H1 (cell line): ENCODE measurements around the gene FAT1. TPM values are rescaled to one million over a fixed set of nuclear protein-coding genes. Genes with fewer than 3 reads are reported as not detected.

Source experiments
- CTCF ChIA-PET: fragments of 300-600 bp; sonication (Branson Sonifier 250); formaldehyde crosslinking; loops from one replicate; lab custom pipeline; 2021; ENCODE audit not compliant: partially characterized antibody; lab: Charles Lee
- POLR2A ChIA-PET: fragments of 300-600 bp; sonication (Branson Sonifier 250); formaldehyde crosslinking; loops from one replicate; lab custom pipeline; 2021; ENCODE audit warnings: inconsistent platforms; ENCODE audit not compliant: partially characterized antibody; lab: Charles Lee
- DNase-seq, 2 experiments: peaks; one replicate each; pipeline versions ENCODE4 v3.0.0 to v3.0.0-alpha.2; 2010 to 2022; ENCODE audit warnings: low spot score in 2 of 2, low read depth in 1 of 2, mixed read lengths in 1 of 2
- FAIRE-seq: peaks from 2 replicates; lab custom pipeline; 2011; peaks lifted over from hg19 to GRCh38; lab: Jason Lieb, UNC
- H2AFZ ChIP-seq: 2 replicates; pipeline ENCODE4 v1.8.1; 2012; ENCODE audit warnings: low read length, inconsistent platforms
- H2AK5ac ChIP-seq: 2 replicates; pipeline ENCODE4 v1.6.1; 2013; ENCODE audit warnings: low read depth, low read length
- H2BK120ac ChIP-seq: replicated peaks from 2 replicates; pipeline ENCODE3; 2013; ENCODE audit warnings: low read depth, low read length, inconsistent platforms
- H2BK12ac ChIP-seq: 2 replicates; pipeline ENCODE4 v1.6.1; 2013; ENCODE audit warnings: low read depth, low read length
- H2BK15ac ChIP-seq: 2 replicates; pipeline ENCODE4 v1.6.1; 2013; ENCODE audit warnings: low read length
- H2BK20ac ChIP-seq: 2 replicates; pipeline ENCODE4 v1.6.1; 2013; ENCODE audit warnings: low read length
- H2BK5ac ChIP-seq: 2 replicates; pipeline ENCODE4 v1.6.1; 2013; ENCODE audit warnings: low read depth, low read length
- H3K14ac ChIP-seq: 2 replicates; pipeline ENCODE4 v1.6.1; 2013; ENCODE audit warnings: inconsistent platforms; ENCODE audit not compliant: insufficient read length
- H3K18ac ChIP-seq: 2 replicates; pipeline ENCODE4 v1.6.1; 2013; ENCODE audit warnings: low read length; ENCODE audit errors: extremely low read depth
- H3K23ac ChIP-seq: 2 replicates; pipeline ENCODE4 v1.6.1; 2013; ENCODE audit warnings: inconsistent platforms; ENCODE audit not compliant: insufficient read length
- H3K23me2 ChIP-seq: 2 replicates; pipeline ENCODE4 v1.6.1; 2013; ENCODE audit warnings: low read depth, low read length
- H3K27ac ChIP-seq: 2 replicates; pipeline ENCODE4 v1.6.1; 2011; ENCODE audit warnings: low read depth, low read length, inconsistent platforms
- H3K27me3 ChIP-seq, 4 experiments: replicated peaks in 1 of 4; 1 replicate in 1 of 4; 2 replicates in 3 of 4; pipeline versions ENCODE4 v1.6.1 to v1.8.1; 2011 to 2013; ENCODE audit warnings: low read length in 3 of 4, mild to moderate bottlenecking in 3 of 4, inconsistent platforms in 2 of 4, mixed read lengths in 2 of 4, moderate library complexity in 1 of 4; ENCODE audit not compliant: control insufficient read depth in 3 of 4, insufficient read depth in 3 of 4; ENCODE audit errors: extremely low read depth in 1 of 4
- H3K36me3 ChIP-seq, 4 experiments: 2 replicates each; pipeline versions ENCODE4 v1.6.1 to v1.8.1; 2011 to 2013; ENCODE audit warnings: mild to moderate bottlenecking in 4 of 4, low read length in 3 of 4, moderate library complexity in 2 of 4, control low read depth in 1 of 4, inconsistent platforms in 1 of 4; ENCODE audit not compliant: insufficient read depth in 4 of 4, control insufficient read depth in 2 of 4
- H3K4ac ChIP-seq: replicated peaks from 2 replicates; pipeline ENCODE3; 2013; ENCODE audit warnings: low read length, low read depth, mixed read lengths, inconsistent platforms; ENCODE audit not compliant: insufficient read length
- H3K4me1 ChIP-seq, 4 experiments: replicated peaks in 1 of 4; 1 replicate in 1 of 4; 2 replicates in 3 of 4; pipeline versions ENCODE4 v1.6.1 to v1.8.1; 2011 to 2013; ENCODE audit warnings: low read length in 3 of 4, inconsistent platforms in 2 of 4, mixed read lengths in 1 of 4; ENCODE audit not compliant: insufficient read depth in 4 of 4, control insufficient read depth in 3 of 4
- H3K4me2 ChIP-seq, 2 experiments: 2 replicates each; pipeline versions ENCODE4 v1.6.1 to v1.8.1; 2011 to 2013; ENCODE audit warnings: low read depth in 2 of 2, low read length in 2 of 2, control low read depth in 1 of 2, inconsistent platforms in 1 of 2, mild to moderate bottlenecking in 1 of 2; ENCODE audit not compliant: insufficient read depth in 1 of 2
- H3K4me3 ChIP-seq, 4 experiments: fragments of 200-600, 300-600 bp in 1 of 4; sonication (generic), shearing (Covaris generic), sonication (Bioruptor Twin) in 1 of 4; 2 replicates each; pipeline versions ENCODE4 v1.5.1 to v1.8.1; 2011 to 2016; ENCODE audit warnings: low read length in 4 of 4, low read depth in 3 of 4, control low read depth in 2 of 4, inconsistent platforms in 2 of 4, mild to moderate bottlenecking in 2 of 4, mixed read lengths in 1 of 4, moderate library complexity in 1 of 4; ENCODE audit not compliant: insufficient read depth in 2 of 4; ENCODE audit errors: extremely low read depth in 1 of 4
- H3K56ac ChIP-seq: replicated peaks from 2 replicates; pipeline ENCODE3; 2013; ENCODE audit warnings: low read depth, mild to moderate bottlenecking, mixed read lengths, low read length, inconsistent platforms; ENCODE audit not compliant: insufficient read length
- H3K79me1 ChIP-seq: 2 replicates; pipeline ENCODE4 v1.6.1; 2013; ENCODE audit warnings: low read depth, low read length, control low read depth
- H3K79me2 ChIP-seq, 2 experiments: 2 replicates each; pipeline versions ENCODE4 v1.6.1 to v1.8.1; 2012 to 2013; ENCODE audit warnings: low read length in 2 of 2, mild to moderate bottlenecking in 2 of 2, inconsistent platforms in 1 of 2; ENCODE audit not compliant: insufficient read depth in 2 of 2, control insufficient read depth in 1 of 2
- H3K9ac ChIP-seq, 4 experiments: replicated peaks in 1 of 4; 1 replicate in 1 of 4; 2 replicates in 3 of 4; pipeline versions ENCODE4 v1.6.1 to v1.8.1; 2011 to 2013; ENCODE audit warnings: low read depth in 3 of 4, low read length in 3 of 4, control low read depth in 2 of 4, mild to moderate bottlenecking in 2 of 4, moderate library complexity in 2 of 4, inconsistent platforms in 1 of 4; ENCODE audit errors: extremely low read depth in 1 of 4
- H3K9me3 ChIP-seq, 2 experiments: 2 replicates each; pipeline versions ENCODE4 v1.6.1 to v1.8.1; 2012 to 2013; ENCODE audit warnings: mild to moderate bottlenecking in 2 of 2, moderate library complexity in 2 of 2, control low read depth in 1 of 2, inconsistent platforms in 1 of 2, low read depth in 1 of 2, low read length in 1 of 2, mixed read lengths in 1 of 2; ENCODE audit not compliant: insufficient read depth in 2 of 2
- H4K20me1 ChIP-seq, 2 experiments: replicated peaks in 1 of 2; 2 replicates each; pipeline versions ENCODE3 to v1.8.1; 2011 to 2013; ENCODE audit warnings: inconsistent platforms in 2 of 2, low read length in 2 of 2, mild to moderate bottlenecking in 1 of 2; ENCODE audit not compliant: insufficient read depth in 2 of 2, control insufficient read depth in 1 of 2
- H4K5ac ChIP-seq: 2 replicates; pipeline ENCODE4 v1.6.1; 2013; ENCODE audit warnings: low read length, low read depth, mixed read lengths, inconsistent platforms; ENCODE audit not compliant: insufficient read length
- H4K8ac ChIP-seq: 2 replicates; pipeline ENCODE4 v1.8.0; 2013; ENCODE audit warnings: mild to moderate bottlenecking, moderate library complexity, low read length, inconsistent platforms; ENCODE audit not compliant: insufficient read depth; ENCODE audit errors: extremely low read depth
- H4K91ac ChIP-seq: replicated peaks from 2 replicates; pipeline ENCODE3; 2013; ENCODE audit warnings: low read length, mixed read lengths, inconsistent platforms; ENCODE audit not compliant: insufficient read length
- CBX5 ChIP-seq: fragments of 300-800, 300-1000 bp; sonication (generic); IDR thresholded peaks from 2 replicates; pipeline ENCODE4 v1.7.1; 2016; ENCODE audit warnings: antibody characterized with exemption, low read length, low read depth
- EP300 ChIP-seq, 2 experiments: IDR thresholded peaks; 1 replicate in 1 of 2; 2 replicates in 1 of 2; pipeline ENCODE4 v1.6.1; 2011 to 2012; ENCODE audit warnings: low read depth in 2 of 2, low read length in 2 of 2, mild to moderate bottlenecking in 2 of 2, borderline replicate concordance in 1 of 2, inconsistent platforms in 1 of 2, moderate library complexity in 1 of 2
- JUND ChIP-seq: IDR thresholded peaks from 2 replicates; pipeline ENCODE4 v1.6.1; 2011; ENCODE audit warnings: mild to moderate bottlenecking, improper control_type of control experiment, low read length
- KDM1A ChIP-seq: fragments of 200-600, 300-600 bp; sonication (generic); IDR thresholded peaks from 2 replicates; pipeline ENCODE4 v1.7.1; 2016; ENCODE audit warnings: mild to moderate bottlenecking, low read length, borderline replicate concordance
- KDM5A ChIP-seq: fragments of 200-600 bp; IDR thresholded peaks from 2 replicates; pipeline ENCODE4 v1.7.1; 2012; ENCODE audit warnings: mild to moderate bottlenecking, low read length, inconsistent platforms, mixed read lengths
- POLR2A ChIP-seq, 2 experiments: IDR thresholded peaks; 1 replicate in 1 of 2; 2 replicates in 1 of 2; pipeline ENCODE4 v1.6.1; 2011; ENCODE audit warnings: low read depth in 2 of 2, low read length in 2 of 2, mild to moderate bottlenecking in 2 of 2; ENCODE audit errors: control extremely low read depth in 1 of 2
- SIRT6 ChIP-seq: IDR thresholded peaks from one replicate; pipeline ENCODE4 v1.7.1; 2012; ENCODE audit warnings: low read length, inconsistent platforms
- SP4 ChIP-seq: IDR thresholded peaks from 2 replicates; pipeline ENCODE4 v1.6.1; 2012; ENCODE audit warnings: low read length, inconsistent platforms
- SUZ12 ChIP-seq: fragments of 200-600 bp; sonication (generic); IDR thresholded peaks from 2 replicates; pipeline ENCODE4 v1.6.1; 2012; ENCODE audit warnings: mild to moderate bottlenecking, inconsistent platforms, low read length, moderate library complexity, mixed read lengths
- TAF1 ChIP-seq: IDR thresholded peaks from 2 replicates; pipeline ENCODE4 v1.6.1; 2011; ENCODE audit warnings: mild to moderate bottlenecking, low read depth, low read length
- ZNF274 ChIP-seq: IDR thresholded peaks from 2 replicates; pipeline ENCODE4 v1.7.0; 2012; ENCODE audit warnings: low read length, borderline replicate concordance; ENCODE audit errors: extremely low read depth
- WGBS, 2 experiments: shearing (Covaris generic) in 1 of 2; methylation state at CpG; one replicate each; pipeline versions ENCODE4 v1.1.6 to v1.1.7; 2013 to 2015; ENCODE audit warnings: low lambda C conversion rate in 2 of 2, mixed read lengths in 2 of 2, inconsistent platforms in 1 of 2, low coverage in 1 of 2, missing lambda C conversion rate in 1 of 2; ENCODE audit not compliant: insufficient replicate concordance in 2 of 2, insufficient coverage in 1 of 2, insufficient read length in 1 of 2; ENCODE audit errors: extremely low coverage in 1 of 2, missing lambda C conversion rate in 1 of 2; 5-methylcytosine and 5-hydroxymethylcytosine counted together
- polyA plus RNA-seq, 7 experiments: library from polyadenylated mRNA; depleted of rRNA in 3 of 7; stranded (reverse) in 5 of 7; unstranded in 2 of 7; fragments of >200 nt in 5 of 7; fragments of 200-250 nt in 2 of 7; gene quantifications; 1 replicate in 5 of 7; 2 replicates in 1 of 7; 4 replicates in 1 of 7; pipeline versions ENCODE4 v1.2.1 to v1.2.3, GENCODE V29; 2011 to 2013; ENCODE audit warnings: missing spikeins in 2 of 7, mixed read lengths in 2 of 7
- total RNA-seq: library from RNA; stranded (reverse); fragmentation: NEBNext Ultra II Directional; extraction: Animal tissue kit (Norgen Biotek cat#: 25700); gene quantifications from 2 replicates; pipeline ENCODE4 v1.2.1, GENCODE V29; 2021

Gene FAT1
- total and polyA plus RNA-seq, 2 of the 8 experiments (the other 6 are each of a cell fraction or from before 2014, with no cell fraction given) = 94.4 to 137 TPM

GRCh38 chr4:186560647-186561046 lies 163.0 kb downstream of the FAT1 start:
- no peak overlapping the region for H3K18ac ChIP-seq
- no peak overlapping the region for H2BK15ac ChIP-seq
- no peaks in the 10 kb centered on the region for H3K4me1 ChIP-seq
- no peak overlapping the region for H3K14ac ChIP-seq
- no peak overlapping the region for H3K4me3 ChIP-seq
- FAIRE-seq = no peak
- ChIA-PET CTCF (interaction anchor here (0.8 to 4.0 kb wide), 2 partner anchors 16 to 264 kb away, joined by 3 to 26 read pairs; no protein-coding TSS in a partner anchor), POLR2A (no interaction called here)
- H3K27ac ChIP-seq = no peak overlapping the region
- H3K27me3 ChIP-seq = peaks cover 0 to 1% (median 0%) of the 10 kb centered on the region in 4 experiments; a peak in 1 of 7 replicates
- H3K23ac ChIP-seq = no peak overlapping the region
- no peak overlapping the region for H2BK20ac ChIP-seq
- WGBS, 2 experiments = 96% methylated on average over 3 of the region's 3 CpGs; no CpG with 5 or more reads in 1 of the 2 experiments
- H2BK120ac ChIP-seq = no peak overlapping the region
- H3K9ac ChIP-seq = no peak overlapping the region
- H4K20me1 ChIP-seq = no peaks in the 10 kb centered on the region
- H3K79me1 ChIP-seq = no peaks in the 10 kb centered on the region
- no peak overlapping the region for H3K4me2 ChIP-seq
- no peaks in the 10 kb centered on the region for H3K79me2 ChIP-seq
- H3K9me3 ChIP-seq = no peaks in the 10 kb centered on the region
- no peaks in the 10 kb centered on the region for H3K36me3 ChIP-seq
- no peak overlapping the region for H3K4ac ChIP-seq
- H2AK5ac ChIP-seq = no peak overlapping the region
- H2BK12ac ChIP-seq = no peak overlapping the region
- H4K8ac ChIP-seq = no peak overlapping the region
- H4K5ac ChIP-seq = no peak overlapping the region
- H3K23me2 ChIP-seq = no peaks in the 10 kb centered on the region
- no peak overlapping the region for H4K91ac ChIP-seq
- no peak overlapping the region for H3K56ac ChIP-seq
- no peak overlapping the region for H2AFZ ChIP-seq
- H2BK5ac ChIP-seq = no peak overlapping the region
- no peak for DNase-seq
- TF ChIP-seq ZNF274 = no peak
- no peak for TF ChIP-seq KDM5A
- no peak for TF ChIP-seq SUZ12
- no peak for TF ChIP-seq POLR2A (IDR thresholded peaks at IDR 0.05; ENCODE audit: control extremely low read depth in 1 of 2, low read depth in 2 of 2, low read length in 2 of 2)
- TF ChIP-seq JUND = no peak
- TF ChIP-seq CBX5 = no peak
- no peak for TF ChIP-seq SP4
- no peak for TF ChIP-seq EP300 (IDR thresholded peaks at IDR 0.05; ENCODE audit: borderline replicate concordance in 1 of 2, low read depth in 2 of 2, low read length in 2 of 2)
- TF ChIP-seq SIRT6 = no peak
- no peak for TF ChIP-seq TAF1
- TF ChIP-seq KDM1A = no peak
